Measurements from ENCODE around the gene ISCU.
"Not testable (repeated sequence)": the region's sequence is repeated elsewhere in the genome, so short reads cannot be mapped to it uniquely, and the experiment has no call there.

The ISCU gene

DNA sequence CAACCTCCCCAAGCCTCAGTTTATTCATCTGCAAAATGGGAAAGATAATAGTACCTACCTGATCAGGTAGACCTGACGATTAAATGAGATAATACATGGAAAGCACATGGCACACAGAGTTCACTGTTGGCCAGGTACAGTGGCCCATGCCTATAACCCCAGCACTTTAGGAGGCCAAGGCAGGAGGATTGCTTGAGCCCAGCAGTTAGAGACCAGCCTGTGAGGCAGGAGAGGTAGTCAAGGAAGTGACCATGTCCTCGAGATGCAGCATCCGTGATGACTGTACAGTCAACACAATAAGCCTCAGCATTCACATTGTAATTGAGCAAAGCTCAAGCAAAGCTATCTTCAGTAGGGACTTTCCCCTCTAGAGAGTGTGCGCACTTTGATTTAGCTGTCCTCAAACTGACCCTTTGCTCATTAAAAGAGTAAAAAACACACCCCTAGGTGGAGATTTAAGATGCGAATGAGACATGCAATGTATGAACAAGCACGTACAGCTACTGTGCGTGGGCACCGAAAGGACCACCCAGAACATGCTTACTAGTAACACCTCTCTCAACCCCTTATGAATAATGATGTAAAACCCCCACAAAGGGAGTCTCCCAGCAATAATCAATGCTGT is 9.9 kb downstream of the ISCU start:
- DNase-seq: no peak

DNA sequence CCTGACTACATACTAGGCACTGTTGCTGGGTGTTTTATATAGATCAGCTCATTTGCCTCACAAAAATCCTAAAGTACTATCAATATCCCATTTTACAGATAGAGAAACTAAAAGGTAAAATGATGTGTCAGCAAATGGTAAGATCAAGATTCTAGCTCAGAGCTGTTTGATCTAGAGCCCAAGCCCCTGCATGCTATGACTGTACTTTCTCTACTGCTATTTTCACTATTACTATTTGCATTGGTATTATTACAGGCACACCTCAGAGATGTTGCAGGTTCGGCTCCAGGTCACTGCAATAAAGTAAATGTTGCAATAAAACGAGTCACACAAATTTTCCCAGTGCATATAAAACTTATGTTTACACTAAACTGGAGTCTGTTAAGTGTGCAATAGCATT is 10.9 kb downstream of the ISCU start:
- DNase-seq: no peak

- DNase-seq: not testable (repeated sequence)
These were observed 11.9 kb downstream of the ISCU start for GRCh38 chr12:108574276-108574675.

- DNase-seq: no peak
These were observed 13.0 kb downstream of the ISCU start for GRCh38 chr12:108575199-108575912.

GRCh38 chr12:108576660-108577234 is 14.4 kb downstream of the ISCU start:
- no peak for DNase-seq

DNA sequence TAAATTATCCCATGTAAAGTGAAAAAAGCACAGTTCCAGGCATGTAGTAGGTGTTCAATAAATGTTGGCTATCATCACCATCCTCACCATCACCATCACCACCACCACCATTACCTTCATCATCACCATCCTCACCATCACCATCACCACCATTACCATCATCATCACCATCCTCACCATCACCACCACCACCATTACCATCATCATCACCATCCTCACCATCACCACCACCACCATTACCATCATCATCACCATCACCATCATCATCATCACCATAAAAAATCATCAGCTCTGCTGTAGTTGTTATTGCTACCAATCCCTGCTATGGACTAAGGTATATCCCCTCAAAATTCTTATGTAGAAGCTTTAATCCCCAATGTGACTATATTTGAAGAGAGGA is 15.1 kb downstream of the ISCU start:
- no peak for DNase-seq

GRCh38 chr12:108578264-108578663 is 15.9 kb downstream of the ISCU start:
- DNase-seq: no peak

- DNase-seq: no peak
These were observed 16.4 kb downstream of the ISCU start for GRCh38 chr12:108578813-108579212.

- DNase-seq: no peak
These were observed 18.1 kb downstream of the ISCU start for GRCh38 chr12:108580531-108580930.

- no peak for DNase-seq
These were observed 19.2 kb downstream of the ISCU start for GRCh38 chr12:108581311-108582227.

- no peak for DNase-seq
These were observed 20.1 kb downstream of the ISCU start for GRCh38 chr12:108582509-108582908.

DNA sequence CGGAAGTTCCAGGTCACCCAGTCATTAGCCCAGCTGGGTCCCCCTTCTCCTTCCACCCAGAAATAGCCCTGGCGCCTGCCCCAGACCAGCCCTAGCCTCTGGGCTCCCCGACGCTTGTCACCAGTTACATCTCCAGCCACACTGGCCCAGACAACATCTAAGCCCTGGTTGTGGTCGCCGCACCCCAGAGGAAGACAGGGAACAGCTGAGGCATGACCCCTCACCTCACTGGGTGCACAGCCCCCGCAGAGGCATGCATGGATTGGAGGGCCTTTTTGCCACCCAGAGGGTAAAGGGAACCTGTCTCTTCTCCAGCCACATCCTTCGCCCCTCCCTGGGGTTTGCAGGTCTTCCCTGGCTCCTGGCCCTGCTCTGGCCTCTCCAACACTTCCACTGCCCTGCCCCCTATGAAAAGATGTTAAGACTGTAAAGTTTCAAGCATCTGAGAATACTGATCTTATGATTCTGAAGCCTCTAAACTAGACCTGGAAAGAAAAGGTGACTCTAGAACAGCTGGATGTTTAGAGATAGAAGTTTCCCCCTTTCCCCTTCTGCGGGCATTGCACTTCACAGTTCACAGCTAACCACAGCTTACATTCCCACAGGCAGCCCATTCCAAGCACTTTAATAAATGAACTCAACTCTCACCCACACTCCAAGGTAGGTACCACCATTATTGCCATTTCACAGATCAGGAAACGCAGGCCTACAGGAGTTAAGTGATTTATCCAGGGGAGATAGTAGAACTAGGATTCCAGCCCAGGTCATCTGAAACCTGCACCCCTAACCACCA is 20.8 kb downstream of the ISCU start:
- no peak for DNase-seq

DNA sequence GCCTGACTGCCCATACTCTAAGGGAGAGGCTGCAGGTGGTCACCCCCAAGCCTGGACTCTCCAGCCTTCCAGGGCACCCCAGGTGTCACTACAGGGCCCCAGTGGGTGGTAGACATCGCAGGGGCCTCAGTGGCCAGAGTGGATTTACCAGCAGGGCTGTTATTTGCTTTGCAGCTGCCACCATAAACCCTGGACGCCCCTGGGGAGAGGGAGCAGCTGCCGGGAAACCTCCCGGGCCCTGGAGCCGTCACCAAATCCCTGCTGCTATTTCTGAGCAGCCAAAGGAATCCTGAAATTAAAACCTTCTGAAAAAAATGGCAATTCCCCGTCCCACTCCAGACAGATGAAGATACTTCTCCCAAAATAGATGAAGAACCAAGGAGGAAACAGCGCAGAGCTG is 21.6 kb downstream of the ISCU start:
- DNase-seq: no peak

- no peak for DNase-seq
These were observed 22.2 kb downstream of the ISCU start for GRCh38 chr12:108584456-108585065.

DNA sequence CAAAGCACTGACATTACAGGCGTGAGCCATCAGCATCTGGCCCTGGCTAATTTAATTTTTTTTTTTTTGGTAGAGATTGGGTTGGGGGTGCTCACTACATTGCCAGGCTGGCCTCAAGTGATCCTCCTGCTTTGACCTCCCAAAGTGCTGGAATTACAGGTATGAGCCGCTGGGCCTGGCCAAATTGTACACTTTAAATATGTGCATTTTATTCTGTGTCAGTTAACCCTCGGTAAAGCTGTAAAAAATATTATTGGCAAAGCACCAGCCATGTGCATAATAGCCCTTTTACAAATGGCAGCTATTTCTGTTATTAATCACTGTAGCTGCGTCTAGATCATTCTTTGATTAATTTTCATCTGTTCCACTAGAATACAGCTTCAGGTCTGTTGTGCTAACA is 23.5 kb downstream of the ISCU start:
- no peak for DNase-seq

DNA sequence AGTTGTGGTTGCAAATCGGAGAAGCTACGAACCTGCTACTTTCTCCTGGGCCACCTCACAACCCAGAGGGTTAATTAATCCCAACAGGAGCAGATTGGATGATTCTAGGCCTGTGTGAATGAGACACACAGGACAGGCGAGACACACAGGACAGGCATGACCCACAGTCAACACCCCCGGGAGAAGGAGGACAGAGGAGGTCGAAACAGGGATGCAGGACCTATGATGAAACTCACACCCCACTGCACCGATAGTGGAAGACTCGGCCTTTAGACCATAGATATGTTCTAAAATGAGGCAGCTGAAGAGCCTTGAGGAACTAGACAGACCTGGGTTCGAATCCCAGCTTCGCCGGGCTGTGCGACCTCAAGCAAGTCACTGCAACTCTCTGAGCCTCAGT is 23.9 kb downstream of the ISCU start:
- no peak for DNase-seq

DNA sequence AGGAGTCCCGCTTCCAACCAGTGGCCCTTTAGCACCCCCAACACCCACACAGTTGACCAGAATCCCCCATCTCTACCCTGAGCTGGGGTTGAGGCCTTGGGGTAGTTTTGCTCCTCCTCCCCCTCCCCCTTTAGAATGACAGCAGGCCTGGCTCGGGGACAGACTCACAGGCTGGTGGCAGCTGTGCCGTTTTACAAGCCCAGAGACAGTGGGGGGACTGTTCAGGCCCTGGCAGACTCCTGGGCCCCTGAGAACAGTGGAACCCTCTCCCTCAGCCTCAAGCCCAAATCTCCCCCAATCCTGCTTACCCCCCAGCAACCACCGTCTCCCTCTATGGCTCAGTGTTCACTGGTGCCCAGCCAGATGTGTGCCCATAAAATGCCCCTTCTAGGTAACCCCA is 25.4 kb downstream of the ISCU start:
- DNase-seq: no peak

GRCh38 chr12:108589028-108589839 is 26.8 kb downstream of the ISCU start:
- no peak for DNase-seq

DNA sequence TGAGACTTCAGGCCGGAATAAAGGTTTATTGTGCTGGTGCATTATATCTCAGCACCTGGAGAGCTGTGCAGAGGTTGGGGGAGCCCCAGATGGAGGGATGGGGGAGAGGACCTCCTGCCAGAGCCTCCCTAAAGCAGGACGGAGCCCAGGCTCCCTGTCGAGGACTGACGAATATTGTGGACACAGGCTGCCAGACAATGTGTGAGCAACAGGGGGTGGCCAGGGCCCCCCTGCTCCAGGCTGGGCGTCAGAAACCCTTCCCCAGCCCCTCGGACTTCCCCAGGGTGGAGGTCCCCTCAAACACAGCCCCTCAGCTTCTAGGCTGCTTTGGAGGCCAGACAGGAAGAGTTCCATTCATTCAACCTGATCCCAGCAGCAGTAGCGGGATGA is 27.4 kb downstream of the ISCU start:
- DNase-seq: no peak

GRCh38 chr12:108590463-108590862 is 28.1 kb downstream of the ISCU start:
- DNase-seq: not testable (repeated sequence)

GRCh38 chr12:108591267-108591980 is 29.0 kb downstream of the ISCU start:
- no peak for DNase-seq

Measured in activated CD4-positive, alpha-beta T cell treated with anti-CD3 and anti-CD28 coated beads, Interleukin-2, amount 50 U/mL, for 1 hour (primary cell).